A549 (cell line): ENCODE measurements around the gene NDUFB5. TPM values are rescaled to one million over a fixed set of nuclear protein-coding genes. Genes with fewer than 3 reads are reported as not detected.

Experiments used
- ATAC-seq, 2 experiments: fragments of 200-7000 bp in 1 of 2; fragments of >200 bp in 1 of 2; cut with Nextera tagmentation in 1 of 2; cut with Tn5 transposase in 1 of 2; 3 replicates each; pipeline versions ENCODE4 v1.8.0 to v1.9.1; 2018 to 2020; ENCODE audit warnings: mild to moderate bottlenecking in 1 of 2, moderate library complexity in 1 of 2
- CTCF ChIA-PET: fragments of 300-600 bp; sonication (Branson Sonifier 250); formaldehyde crosslinking; extraction: SDS; loops from one replicate; lab custom pipeline; 2021; ENCODE audit warnings: antibody characterized with exemption, inconsistent platforms; lab: Yijun Ruan, JAX
- POLR2A ChIA-PET: fragments of 350-600 bp; formaldehyde crosslinking; extraction: SDS; loops from one replicate; lab custom pipeline; 2021; ENCODE audit warnings: antibody characterized with exemption, inconsistent platforms; lab: Yijun Ruan, JAX
- DNase-seq, 2 experiments: peaks; one replicate each; pipeline versions ENCODE4 v3.0.0 to v3.0.0-alpha.2; 2011 to 2016; ENCODE audit warnings: low read depth in 1 of 2, low spot score in 1 of 2
- FAIRE-seq: peaks from 2 replicates; lab custom pipeline; 2011; peaks lifted over from hg19 to GRCh38; lab: Jason Lieb, UNC
- H3K27ac ChIP-seq, 2 experiments: fragments of >200 bp; sonication (Bioruptor Twin); formaldehyde crosslinking; 3 replicates each; pipeline ENCODE4 v1.5.1; 2016 to 2017
- H3K4me1 ChIP-seq: fragments of >200 bp; sonication (Bioruptor Twin); formaldehyde crosslinking; 3 replicates; pipeline ENCODE4 v1.6.1; 2016
- H3K4me2 ChIP-seq: fragments of >200 bp; sonication (Bioruptor Twin); formaldehyde crosslinking; 3 replicates; pipeline ENCODE4 v1.6.1; 2016
- H3K4me3 ChIP-seq: fragments of >200 bp; sonication (Bioruptor Twin); formaldehyde crosslinking; 3 replicates; pipeline ENCODE4 v1.5.1; 2016
- H3K9me3 ChIP-seq: fragments of >200 bp; sonication (Bioruptor Twin); formaldehyde crosslinking; 3 replicates; pipeline ENCODE4 v1.6.1; 2016
- CBX8 ChIP-seq: fragments of 200-600 bp; sonication (generic); IDR thresholded peaks from 2 replicates; pipeline ENCODE4 v1.6.1; 2016
- CHD4 ChIP-seq: fragments of 200-600 bp; sonication (generic); IDR thresholded peaks from 2 replicates; pipeline ENCODE4 v1.6.1; 2016; ENCODE audit warnings: antibody characterized with exemption, mild to moderate bottlenecking, borderline replicate concordance
- EHF ChIP-seq: fragments of 250-450 bp; sonication (Bioruptor Pico); IDR thresholded peaks from 2 replicates; pipeline ENCODE4 v1.5.0; 2020; ENCODE audit warnings: mild to moderate bottlenecking
- EHMT2 ChIP-seq: fragments of 200-600 bp; sonication (generic); IDR thresholded peaks from 2 replicates; pipeline ENCODE4 v1.6.1; 2016; ENCODE audit warnings: antibody characterized with exemption, low read depth, mild to moderate bottlenecking, moderate library complexity
- ELK1 ChIP-seq: fragments of 150-350 bp; IDR thresholded peaks from 2 replicates; pipeline ENCODE4 v1.6.1; 2014; ENCODE audit warnings: low read depth, mild to moderate bottlenecking, low read length
- ESRRA ChIP-seq: fragments of 150-350 bp; IDR thresholded peaks from 2 replicates; pipeline ENCODE4 v1.6.1; 2014; ENCODE audit warnings: mild to moderate bottlenecking, low read length, borderline replicate concordance
- FOSL2 ChIP-seq, 2 experiments: fragments of 450-650 bp in 1 of 2; fragments of >200 bp in 1 of 2; sonication (Bioruptor Twin) in 1 of 2; formaldehyde crosslinking; IDR thresholded peaks; 2 replicates each; pipeline versions ENCODE4 v1.5.0 to v1.6.1; 2016 to 2020; ENCODE audit warnings: mild to moderate bottlenecking in 1 of 2, moderate library complexity in 1 of 2
- FOXS1 ChIP-seq: fragments of 250-450 bp; sonication (Bioruptor Pico); IDR thresholded peaks from 2 replicates; pipeline ENCODE4 v1.5.0; 2020; ENCODE audit warnings: mild to moderate bottlenecking, moderate library complexity
- HEYL ChIP-seq: fragments of 250-450 bp; sonication (Bioruptor Pico); IDR thresholded peaks from 2 replicates; pipeline ENCODE4 v1.8.0; 2021; ENCODE audit warnings: mild to moderate bottlenecking, moderate library complexity
- HOXA7 ChIP-seq: fragments of 250-450 bp; sonication (Bioruptor Pico); IDR thresholded peaks from 2 replicates; pipeline ENCODE4 v1.5.0; 2020; ENCODE audit warnings: mild to moderate bottlenecking, moderate library complexity
- HOXB13 ChIP-seq: fragments of 250-450 bp; sonication (Bioruptor Pico); IDR thresholded peaks from 2 replicates; pipeline ENCODE4 v1.5.0; 2020; ENCODE audit warnings: low read depth, mild to moderate bottlenecking, moderate library complexity
- HOXB5 ChIP-seq: fragments of 250-450 bp; sonication (Bioruptor Pico); IDR thresholded peaks from 2 replicates; pipeline ENCODE4 v1.5.0; 2020; ENCODE audit warnings: mild to moderate bottlenecking, moderate library complexity
- JUN ChIP-seq, 2 experiments: fragments of >200 bp; sonication (Bioruptor Twin); formaldehyde crosslinking; IDR thresholded peaks; 2 replicates in 1 of 2; 3 replicates in 1 of 2; pipeline ENCODE4 v1.6.1; 2016 to 2017
- KDM1A ChIP-seq: fragments of 200-600 bp; sonication (generic); IDR thresholded peaks from 2 replicates; pipeline ENCODE4 v1.6.1; 2016; ENCODE audit warnings: low read depth, mild to moderate bottlenecking
- MAZ ChIP-seq: fragments of 150-350 bp; IDR thresholded peaks from 2 replicates; pipeline ENCODE4 v1.6.1; 2014; ENCODE audit warnings: antibody characterized with exemption, low read depth, low read length, borderline replicate concordance
- NFE2L2 ChIP-seq: fragments of 150-350 bp; conservative IDR thresholded peaks from 2 replicates; pipeline ENCODE4 v1.6.1; 2014; ENCODE audit warnings: low read length
- NR3C1 ChIP-seq: fragments of >200 bp; sonication (Bioruptor Twin); formaldehyde crosslinking; IDR thresholded peaks from 3 replicates; pipeline ENCODE4 v1.6.1; 2017
- RAD21 ChIP-seq, 2 experiments: fragments of >200 bp in 1 of 2; sonication (Bioruptor Twin) in 1 of 2; formaldehyde crosslinking in 1 of 2; IDR thresholded peaks in 1 of 2; conservative IDR thresholded peaks in 1 of 2; 2 replicates in 1 of 2; 3 replicates in 1 of 2; pipeline ENCODE4 v1.6.1; 2012 to 2018; ENCODE audit warnings: inconsistent platforms in 1 of 2
- RARB ChIP-seq: fragments of 250-450 bp; sonication (Bioruptor Pico); IDR thresholded peaks from 2 replicates; pipeline ENCODE4 v1.8.0; 2021; ENCODE audit warnings: mild to moderate bottlenecking, moderate library complexity
- RCOR1 ChIP-seq: fragments of 150-350 bp; IDR thresholded peaks from 2 replicates; pipeline ENCODE4 v1.6.1; 2014; ENCODE audit warnings: antibody characterized with exemption, low read length, low read depth
- REST ChIP-seq: fragments of 200-600 bp; sonication (generic); IDR thresholded peaks from 2 replicates; pipeline ENCODE4 v1.6.1; 2016; ENCODE audit warnings: antibody characterized with exemption, mild to moderate bottlenecking, moderate library complexity
- SREBF2 ChIP-seq: fragments of 450-650 bp; IDR thresholded peaks from 2 replicates; pipeline ENCODE4 v1.6.1; 2014; ENCODE audit warnings: mild to moderate bottlenecking, moderate library complexity
- TFCP2L1 ChIP-seq: fragments of 250-450 bp; sonication (Bioruptor Pico); IDR thresholded peaks from 2 replicates; pipeline ENCODE4 v1.5.0; 2021; ENCODE audit warnings: mild to moderate bottlenecking
- TP53 ChIP-seq: fragments of 250-450 bp; sonication (Bioruptor Pico); IDR thresholded peaks from 2 replicates; pipeline ENCODE4 v1.5.0; 2021; ENCODE audit warnings: mild to moderate bottlenecking, moderate library complexity
- ZFP36 ChIP-seq: fragments of 450-650 bp; IDR thresholded peaks from 2 replicates; pipeline ENCODE4 v1.6.1; 2014; ENCODE audit warnings: borderline replicate concordance; ENCODE audit not compliant: partially characterized antibody
- ZNF302 ChIP-seq: fragments of 250-450 bp; sonication (Bioruptor Pico); IDR thresholded peaks from 2 replicates; pipeline ENCODE4 v1.9.0; 2021; ENCODE audit warnings: inconsistent platforms, mild to moderate bottlenecking, moderate library complexity
- ZSCAN20 ChIP-seq: fragments of 250-450 bp; sonication (Bioruptor Pico); IDR thresholded peaks from 2 replicates; pipeline ENCODE4 v1.8.0; 2022; ENCODE audit warnings: mild to moderate bottlenecking, moderate library complexity
- WGBS: methylation state at CpG from one replicate; pipeline ENCODE4 v1.1.6; 2017; ENCODE audit errors: missing lambda C conversion rate; 5-methylcytosine and 5-hydroxymethylcytosine counted together
- polyA plus RNA-seq, 4 experiments: library from polyadenylated mRNA; depleted of rRNA in 3 of 4; stranded (reverse); fragments of >200 nt; fragmentation: RNase III in 1 of 4; extraction: RNeasy Plus Mini Kit Qiagen cat#74134 plus additional on column Dnase treatment in 1 of 4; gene quantifications; 2 replicates in 3 of 4; 3 replicates in 1 of 4; pipeline ENCODE4 v1.2.3, GENCODE V29; 2011 to 2017
- TF ChIP-seq, protein P1 (sequence below): IDR thresholded peaks from 2 replicates; pipeline ENCODE4 v1.6.1; 2012; ENCODE audit warnings: low read depth, borderline replicate concordance
- TF ChIP-seq, protein P2 (sequence below): fragments of 450-650 bp; IDR thresholded peaks from 2 replicates; pipeline ENCODE4 v1.6.1; 2014; ENCODE audit warnings: antibody characterized with exemption
- TF ChIP-seq, protein P3 (sequence below): fragments of >200 bp; sonication (Bioruptor Twin); formaldehyde crosslinking; IDR thresholded peaks from 3 replicates; pipeline ENCODE4 v1.6.1; 2016

NDUFB5 gene
- polyA plus RNA-seq, 2 of the 4 experiments (the other 2 are of a cell fraction), result 65.5 to 66.1 TPM

GRCh38 chr3:179622023-179622422 lies 17.4 kb downstream of the NDUFB5 start:
- ATAC-seq, result no peak
- FAIRE-seq, result no peak
- H3K4me2 ChIP-seq, result no peak overlapping the region
- TF ChIP-seq JUN (IDR thresholded peaks at IDR 0.05) (no peak), RARB (no peak), ELK1 (no peak), RCOR1 (no peak), ZSCAN20 (CRISPR knock-in tag) (no peak), REST (no peak), HOXB13 (CRISPR knock-in tag) (no peak), HOXB5 (CRISPR knock-in tag) (no peak), NR3C1 (no peak), NFE2L2 (no peak)
- TF ChIP-seq, protein P1, sequence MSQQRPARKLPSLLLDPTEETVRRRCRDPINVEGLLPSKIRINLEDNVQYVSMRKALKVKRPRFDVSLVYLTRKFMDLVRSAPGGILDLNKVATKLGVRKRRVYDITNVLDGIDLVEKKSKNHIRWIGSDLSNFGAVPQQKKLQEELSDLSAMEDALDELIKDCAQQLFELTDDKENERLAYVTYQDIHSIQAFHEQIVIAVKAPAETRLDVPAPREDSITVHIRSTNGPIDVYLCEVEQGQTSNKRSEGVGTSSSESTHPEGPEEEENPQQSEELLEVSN, result no peak
- TF ChIP-seq, protein P2, sequence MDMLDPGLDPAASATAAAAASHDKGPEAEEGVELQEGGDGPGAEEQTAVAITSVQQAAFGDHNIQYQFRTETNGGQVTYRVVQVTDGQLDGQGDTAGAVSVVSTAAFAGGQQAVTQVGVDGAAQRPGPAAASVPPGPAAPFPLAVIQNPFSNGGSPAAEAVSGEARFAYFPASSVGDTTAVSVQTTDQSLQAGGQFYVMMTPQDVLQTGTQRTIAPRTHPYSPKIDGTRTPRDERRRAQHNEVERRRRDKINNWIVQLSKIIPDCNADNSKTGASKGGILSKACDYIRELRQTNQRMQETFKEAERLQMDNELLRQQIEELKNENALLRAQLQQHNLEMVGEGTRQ, result no peak
- TF ChIP-seq, all 56 proteins: peak for 0
- 91% methylated on average over 2 of the region's 2 CpGs for WGBS
- no peak overlapping the region for H3K27ac ChIP-seq
- ChIA-PET POLR2A (no interaction called here), CTCF (no interaction called here)
- H3K4me3 ChIP-seq, result no peak overlapping the region
- H3K4me1 ChIP-seq, result no peaks in the 10 kb centered on the region
- DNase-seq, result no peak
- no peaks in the 10 kb centered on the region for H3K9me3 ChIP-seq

DNA sequence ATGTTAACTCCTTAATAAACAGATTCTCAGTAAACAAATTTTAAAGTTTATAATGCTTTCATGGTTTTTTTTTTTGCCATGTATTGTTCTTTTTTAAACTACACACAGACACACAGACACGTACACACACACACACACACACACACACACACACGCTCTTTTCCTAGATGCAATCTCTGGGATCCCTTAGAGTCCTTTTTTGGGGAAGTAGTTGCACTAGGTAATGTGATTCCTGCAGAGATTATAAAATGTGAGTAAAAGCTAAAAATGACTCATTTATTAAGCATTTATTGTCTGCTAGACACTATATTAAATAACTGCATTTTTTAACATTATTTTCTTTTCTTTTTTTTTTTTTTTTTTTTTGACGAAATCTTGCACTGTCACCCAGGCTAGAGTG lies 19.9 kb downstream of the NDUFB5 start:
- Histone ChIP-seq H3K4me1 (no peaks in the 10 kb centered on the region), H3K9me3 (no peaks in the 10 kb centered on the region), H3K4me3 (no peak overlapping the region), H3K4me2 (no peak overlapping the region), H3K27ac (no peak overlapping the region)
- 94% methylated on average over 3 of the region's 3 CpGs for WGBS
- CTCF ChIA-PET, result interaction anchor here (0.7 kb wide), 1 partner anchor 36 kb away, joined by 3 read pairs; no protein-coding TSS in a partner anchor
- POLR2A ChIA-PET, result interaction anchor here (0.7 kb wide), 1 partner anchor 19 kb away, joined by 7 read pairs; no protein-coding TSS in a partner anchor
- DNase-seq (no peak), FAIRE-seq (no peak), ATAC-seq (no peak)
- TF ChIP-seq, protein P3, sequence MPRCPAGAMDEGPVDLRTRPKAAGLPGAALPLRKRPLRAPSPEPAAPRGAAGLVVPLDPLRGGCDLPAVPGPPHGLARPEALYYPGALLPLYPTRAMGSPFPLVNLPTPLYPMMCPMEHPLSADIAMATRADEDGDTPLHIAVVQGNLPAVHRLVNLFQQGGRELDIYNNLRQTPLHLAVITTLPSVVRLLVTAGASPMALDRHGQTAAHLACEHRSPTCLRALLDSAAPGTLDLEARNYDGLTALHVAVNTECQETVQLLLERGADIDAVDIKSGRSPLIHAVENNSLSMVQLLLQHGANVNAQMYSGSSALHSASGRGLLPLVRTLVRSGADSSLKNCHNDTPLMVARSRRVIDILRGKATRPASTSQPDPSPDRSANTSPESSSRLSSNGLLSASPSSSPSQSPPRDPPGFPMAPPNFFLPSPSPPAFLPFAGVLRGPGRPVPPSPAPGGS, result no peak
- TF ChIP-seq FOXS1 (CRISPR knock-in tag) (no peak), RCOR1 (no peak), FOSL2 (IDR thresholded peaks at IDR 0.05) (no peak), FOSL2 (CRISPR knock-in tag; IDR thresholded peaks at IDR 0.05) (no peak), ZFP36 (no peak), NFE2L2 (no peak), TFCP2L1 (CRISPR knock-in tag) (no peak), SREBF2 (no peak), TP53 (no peak), KDM1A (no peak), CHD4 (no peak), HOXA7 (CRISPR knock-in tag) (no peak), HEYL (CRISPR knock-in tag) (no peak), ESRRA (no peak), ZNF302 (no peak), MAZ (no peak), EHF (CRISPR knock-in tag) (no peak), CBX8 (no peak), EHMT2 (no peak), RAD21 (conservative IDR thresholded peaks at IDR 0.05 in 1 of 2, IDR thresholded peaks at IDR 0.05 in 1 of 2) (no peak)
